HepG2 (cell line): ENCODE measurements around the gene ICE2. TPM values are rescaled to one million over a fixed set of nuclear protein-coding genes. Genes with fewer than 3 reads are reported as not detected.

Experiments used
- ARID2 ChIP-seq: sonication (generic); formaldehyde crosslinking; IDR thresholded peaks from 2 replicates; pipeline ENCODE4 v1.8.1; 2022; ENCODE audit warnings: mild to moderate bottlenecking, missing genetic modification reagents, borderline replicate concordance
- MTF1 ChIP-seq: sonication (generic); formaldehyde crosslinking; IDR thresholded peaks from 2 replicates; pipeline ENCODE4 v1.5.0; 2020; ENCODE audit warnings: missing genetic modification reagents
- NAIF1 ChIP-seq: sonication (generic); formaldehyde crosslinking; IDR thresholded peaks from 2 replicates; pipeline ENCODE4 v1.5.0; 2020; ENCODE audit warnings: mild to moderate bottlenecking, missing genetic modification reagents, borderline replicate concordance
- POLR2AphosphoS2 ChIP-seq: IDR thresholded peaks from 2 replicates; pipeline ENCODE4 v1.6.1; 2011; ENCODE audit warnings: low read depth, low read length, improper control_type of control experiment
- RAD21 ChIP-seq: fragments of 450-650 bp; formaldehyde crosslinking; IDR thresholded peaks from 2 replicates; pipeline ENCODE4 v1.5.0; 2020; ENCODE audit warnings: mild to moderate bottlenecking
- RFXAP ChIP-seq: sonication (generic); formaldehyde crosslinking; IDR thresholded peaks from 2 replicates; pipeline ENCODE4 v1.4.0; 2020; ENCODE audit warnings: missing genetic modification reagents, borderline replicate concordance
- SAFB2 ChIP-seq: sonication (generic); formaldehyde crosslinking; IDR thresholded peaks from 2 replicates; pipeline ENCODE4 v1.5.1; 2020; ENCODE audit warnings: missing genetic modification reagents, low read depth, mild to moderate bottlenecking, borderline replicate concordance
- SNAPC2 ChIP-seq: sonication (generic); formaldehyde crosslinking; IDR thresholded peaks from 2 replicates; pipeline ENCODE4 v1.8.1; 2022; ENCODE audit warnings: mild to moderate bottlenecking, missing genetic modification reagents
- ZBTB7A ChIP-seq: sonication (generic); formaldehyde crosslinking; IDR thresholded peaks from 2 replicates; pipeline ENCODE4 v1.8.0; 2022; ENCODE audit warnings: mild to moderate bottlenecking, missing genetic modification reagents
- ZFP36 ChIP-seq: fragments of 150-350 bp; IDR thresholded peaks from 2 replicates; pipeline ENCODE4 v1.6.1; 2018; ENCODE audit warnings: borderline replicate concordance, low read length, low read depth; ENCODE audit not compliant: partially characterized antibody
- ZNF260 ChIP-seq: sonication (generic); formaldehyde crosslinking; IDR thresholded peaks from 2 replicates; pipeline ENCODE4 v1.4.0; 2020; ENCODE audit warnings: missing genetic modification reagents, low read depth, mild to moderate bottlenecking, borderline replicate concordance
- ZNF567 ChIP-seq: sonication (generic); formaldehyde crosslinking; IDR thresholded peaks from 2 replicates; pipeline ENCODE4 v1.8.1; 2023; ENCODE audit warnings: mild to moderate bottlenecking, missing genetic modification reagents, borderline replicate concordance
- ZSCAN25 ChIP-seq: sonication (generic); formaldehyde crosslinking; IDR thresholded peaks from 2 replicates; pipeline ENCODE4 v1.8.0; 2022; ENCODE audit warnings: mild to moderate bottlenecking, missing genetic modification reagents
- polyA plus RNA-seq, 8 experiments: library from polyadenylated mRNA; depleted of rRNA in 3 of 8; stranded (reverse) in 7 of 8; unstranded in 1 of 8; fragments of >200 nt; fragmentation: Illumina TruSeq in 4 of 8; extraction: Trizol in 4 of 8; gene quantifications; 2 replicates each; pipeline versions ENCODE4 v1.2.1 to v1.2.3, GENCODE V29; 2011 to 2016; ENCODE audit warnings: low read depth in 4 of 8, missing spikeins in 1 of 8, mixed read lengths in 1 of 8; ENCODE audit not compliant: insufficient read depth in 1 of 8
- total RNA-seq, 5 experiments: library from RNA; depleted of rRNA; stranded (reverse); fragments of >200 nt; fragmentation: Illumina TruSeq; extraction: Trizol; gene quantifications; 2 replicates each; pipeline ENCODE4 v1.2.3, GENCODE V29; 2016; ENCODE audit warnings: low read depth in 1 of 5
- TF ChIP-seq, protein P1 (sequence below): sonication (generic); formaldehyde crosslinking; IDR thresholded peaks from one replicate; pipeline ENCODE4 v1.5.1; 2020; ENCODE audit warnings: mild to moderate bottlenecking, missing genetic modification reagents; ENCODE audit errors: not compliant biosample characterization
- TF ChIP-seq, protein P2 (sequence below): sonication (generic); formaldehyde crosslinking; IDR thresholded peaks from 2 replicates; pipeline ENCODE4 v1.5.0; 2020; ENCODE audit warnings: mild to moderate bottlenecking, missing genetic modification reagents, borderline replicate concordance
- TF ChIP-seq, protein P3 (sequence below): sonication (generic); formaldehyde crosslinking; IDR thresholded peaks from 2 replicates; pipeline ENCODE4 v1.4.0; 2020; ENCODE audit warnings: missing genetic modification reagents, borderline replicate concordance

Gene ICE2
- total and polyA plus RNA-seq, 2 of the 13 experiments (the other 11 are each of a cell fraction or from before 2014, with no cell fraction given) = 24.8 to 26.4 TPM

- TF ChIP-seq, protein P1, sequence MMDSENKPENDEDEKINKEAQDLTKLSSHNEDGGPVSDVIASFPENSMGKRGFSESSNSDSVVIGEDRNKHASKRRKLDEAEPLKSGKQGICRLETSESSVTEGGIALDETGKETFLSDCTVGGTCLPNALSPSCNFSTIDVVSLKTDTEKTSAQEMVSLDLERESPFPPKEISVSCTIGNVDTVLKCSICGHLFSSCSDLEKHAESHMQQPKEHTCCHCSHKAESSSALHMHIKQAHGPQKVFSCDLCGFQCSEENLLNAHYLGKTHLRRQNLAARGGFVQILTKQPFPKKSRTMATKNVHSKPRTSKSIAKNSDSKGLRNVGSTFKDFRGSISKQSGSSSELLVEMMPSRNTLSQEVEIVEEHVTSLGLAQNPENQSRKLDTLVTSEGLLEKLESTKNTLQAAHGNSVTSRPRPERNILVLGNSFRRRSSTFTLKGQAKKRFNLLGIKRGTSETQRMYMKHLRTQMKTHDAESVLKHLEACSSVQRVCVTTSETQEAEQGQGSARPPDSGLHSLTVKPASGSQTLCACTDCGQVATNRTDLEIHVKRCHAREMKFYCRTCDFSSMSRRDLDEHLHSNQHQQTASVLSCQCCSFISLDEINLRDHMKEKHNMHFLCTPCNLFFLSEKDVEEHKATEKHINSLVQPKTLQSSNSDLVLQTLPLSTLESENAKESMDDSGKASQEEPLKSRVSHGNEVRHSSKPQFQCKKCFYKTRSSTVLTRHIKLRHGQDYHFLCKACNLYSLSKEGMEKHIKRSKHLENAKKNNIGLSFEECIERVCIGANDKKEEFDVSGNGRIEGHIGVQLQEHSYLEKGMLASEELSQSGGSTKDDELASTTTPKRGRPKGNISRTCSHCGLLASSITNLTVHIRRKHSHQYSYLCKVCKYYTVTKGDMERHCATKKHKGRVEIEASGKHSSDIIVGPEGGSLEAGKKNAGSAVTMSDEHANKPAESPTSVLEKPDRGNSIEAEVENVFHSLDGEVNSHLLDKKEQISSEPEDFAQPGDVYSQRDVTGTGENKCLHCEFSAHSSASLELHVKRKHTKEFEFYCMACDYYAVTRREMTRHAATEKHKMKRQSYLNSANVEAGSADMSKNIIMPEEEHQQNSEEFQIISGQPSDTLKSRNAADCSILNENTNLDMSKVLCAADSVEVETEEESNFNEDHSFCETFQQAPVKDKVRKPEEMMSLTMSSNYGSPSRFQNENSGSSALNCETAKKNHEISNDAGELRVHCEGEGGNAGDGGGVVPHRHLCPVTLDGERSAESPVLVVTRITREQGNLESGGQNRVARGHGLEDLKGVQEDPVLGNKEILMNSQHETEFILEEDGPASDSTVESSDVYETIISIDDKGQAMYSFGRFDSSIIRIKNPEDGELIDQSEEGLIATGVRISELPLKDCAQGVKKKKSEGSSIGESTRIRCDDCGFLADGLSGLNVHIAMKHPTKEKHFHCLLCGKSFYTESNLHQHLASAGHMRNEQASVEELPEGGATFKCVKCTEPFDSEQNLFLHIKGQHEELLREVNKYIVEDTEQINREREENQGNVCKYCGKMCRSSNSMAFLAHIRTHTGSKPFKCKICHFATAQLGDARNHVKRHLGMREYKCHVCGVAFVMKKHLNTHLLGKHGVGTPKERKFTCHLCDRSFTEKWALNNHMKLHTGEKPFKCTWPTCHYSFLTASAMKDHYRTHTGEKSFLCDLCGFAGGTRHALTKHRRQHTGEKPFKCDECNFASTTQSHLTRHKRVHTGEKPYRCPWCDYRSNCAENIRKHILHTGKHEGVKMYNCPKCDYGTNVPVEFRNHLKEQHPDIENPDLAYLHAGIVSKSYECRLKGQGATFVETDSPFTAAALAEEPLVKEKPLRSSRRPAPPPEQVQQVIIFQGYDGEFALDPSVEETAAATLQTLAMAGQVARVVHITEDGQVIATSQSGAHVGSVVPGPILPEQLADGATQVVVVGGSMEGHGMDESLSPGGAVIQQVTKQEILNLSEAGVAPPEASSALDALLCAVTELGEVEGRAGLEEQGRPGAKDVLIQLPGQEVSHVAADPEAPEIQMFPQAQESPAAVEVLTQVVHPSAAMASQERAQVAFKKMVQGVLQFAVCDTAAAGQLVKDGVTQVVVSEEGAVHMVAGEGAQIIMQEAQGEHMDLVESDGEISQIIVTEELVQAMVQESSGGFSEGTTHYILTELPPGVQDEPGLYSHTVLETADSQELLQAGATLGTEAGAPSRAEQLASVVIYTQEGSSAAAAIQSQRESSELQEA = no peak
- TF ChIP-seq ZSCAN25 (CRISPR knock-in tag) = no peak
- TF ChIP-seq SNAPC2 (CRISPR knock-in tag) = peak; percentile 76; the same call in 1 of the 2 replicates
- TF ChIP-seq MTF1 (CRISPR knock-in tag) = no peak
- peak; percentile 49; the same call in 1 of the 2 replicates for TF ChIP-seq RFXAP
- no peak for TF ChIP-seq SAFB2
- 0 out of 2 replicates have a peak, but pooled peaks have one; percentile 70 for TF ChIP-seq NAIF1
- 0 out of 2 replicates have a peak, but pooled peaks have one; percentile 37 for TF ChIP-seq ZNF567 (CRISPR knock-in tag)
- TF ChIP-seq ARID2 (CRISPR knock-in tag) = no peak
- no peak for TF ChIP-seq ZNF260 (CRISPR knock-in tag)
- TF ChIP-seq, protein P2, sequence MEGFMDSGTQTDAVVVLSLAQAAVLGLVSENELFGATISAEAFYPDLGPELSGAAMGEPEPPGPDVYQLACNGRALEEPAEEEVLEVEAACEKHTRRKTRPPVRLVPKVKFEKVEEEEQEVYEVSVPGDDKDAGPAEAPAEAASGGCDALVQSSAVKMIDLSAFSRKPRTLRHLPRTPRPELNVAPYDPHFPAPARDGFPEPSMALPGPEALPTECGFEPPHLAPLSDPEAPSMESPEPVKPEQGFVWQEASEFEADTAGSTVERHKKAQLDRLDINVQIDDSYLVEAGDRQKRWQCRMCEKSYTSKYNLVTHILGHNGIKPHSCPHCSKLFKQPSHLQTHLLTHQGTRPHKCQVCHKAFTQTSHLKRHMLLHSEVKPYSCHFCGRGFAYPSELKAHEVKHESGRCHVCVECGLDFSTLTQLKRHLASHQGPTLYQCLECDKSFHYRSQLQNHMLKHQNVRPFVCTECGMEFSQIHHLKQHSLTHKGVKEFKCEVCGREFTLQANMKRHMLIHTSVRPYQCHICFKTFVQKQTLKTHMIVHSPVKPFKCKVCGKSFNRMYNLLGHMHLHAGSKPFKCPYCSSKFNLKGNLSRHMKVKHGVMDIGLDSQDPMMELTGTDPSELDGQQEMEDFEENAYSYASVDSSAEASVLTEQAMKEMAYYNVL (CRISPR knock-in tag) = peak; percentile 81; the same call in 1 of the 2 replicates
- TF ChIP-seq, protein P3, sequence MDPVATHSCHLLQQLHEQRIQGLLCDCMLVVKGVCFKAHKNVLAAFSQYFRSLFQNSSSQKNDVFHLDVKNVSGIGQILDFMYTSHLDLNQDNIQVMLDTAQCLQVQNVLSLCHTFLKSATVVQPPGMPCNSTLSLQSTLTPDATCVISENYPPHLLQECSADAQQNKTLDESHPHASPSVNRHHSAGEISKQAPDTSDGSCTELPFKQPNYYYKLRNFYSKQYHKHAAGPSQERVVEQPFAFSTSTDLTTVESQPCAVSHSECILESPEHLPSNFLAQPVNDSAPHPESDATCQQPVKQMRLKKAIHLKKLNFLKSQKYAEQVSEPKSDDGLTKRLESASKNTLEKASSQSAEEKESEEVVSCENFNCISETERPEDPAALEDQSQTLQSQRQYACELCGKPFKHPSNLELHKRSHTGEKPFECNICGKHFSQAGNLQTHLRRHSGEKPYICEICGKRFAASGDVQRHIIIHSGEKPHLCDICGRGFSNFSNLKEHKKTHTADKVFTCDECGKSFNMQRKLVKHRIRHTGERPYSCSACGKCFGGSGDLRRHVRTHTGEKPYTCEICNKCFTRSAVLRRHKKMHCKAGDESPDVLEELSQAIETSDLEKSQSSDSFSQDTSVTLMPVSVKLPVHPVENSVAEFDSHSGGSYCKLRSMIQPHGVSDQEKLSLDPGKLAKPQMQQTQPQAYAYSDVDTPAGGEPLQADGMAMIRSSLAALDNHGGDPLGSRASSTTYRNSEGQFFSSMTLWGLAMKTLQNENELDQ (CRISPR knock-in tag) = no peak
- TF ChIP-seq ZBTB7A (CRISPR knock-in tag) = no peak
- TF ChIP-seq ZFP36 = no peak
- no peak for TF ChIP-seq POLR2AphosphoS2
- no peak for TF ChIP-seq RAD21 (CRISPR knock-in tag)
These were observed 99.2 kb downstream of the ICE2 start (continued) for GRCh38 chr15:60379525-60380274.
